ENCODE results near the gene CTNND2. TPM values are rescaled to one million over a fixed set of nuclear protein-coding genes. Genes with fewer than 3 reads are reported as not detected.

CTNND2 gene
- polyA plus RNA-seq, 1 of the 3 experiments (the other 2 are of a cell fraction) = not detected

GRCh38 chr5:11658376-11658775, 245.9 kb downstream of the CTNND2 start:
- Histone ChIP-seq H3K36me3 (replicated peaks in 1 of 2; ENCODE audit: control insufficient read depth in 1 of 2, insufficient read depth in 2 of 2, low read length in 1 of 2) (no peaks in the 10 kb centered on the region), H3K27ac (ENCODE audit: low read depth in 2 of 2, low read length in 1 of 2) (no peak overlapping the region), H3K4me2 (no peak overlapping the region), H4K20me1 (ENCODE audit: insufficient read depth) (no peaks in the 10 kb centered on the region), H3F3A (replicated peaks; ENCODE audit: insufficient read depth) (no peaks in the 10 kb centered on the region), H3K4me3 (ENCODE audit: low read depth in 2 of 2, low read length in 1 of 2) (no peak overlapping the region), H3K9me3 (no peaks in the 10 kb centered on the region), H2AFZ (ENCODE audit: low read depth) (no peak overlapping the region), H3K4me1 (ENCODE audit: control insufficient read depth in 1 of 2, insufficient read depth in 2 of 2, low read depth in 1 of 2, low read length in 1 of 2) (no peaks in the 10 kb centered on the region), H3K9ac (no peak overlapping the region), H3K27me3 (ENCODE audit: insufficient read depth) (no peaks in the 10 kb centered on the region), H3K79me2 (ENCODE audit: insufficient read depth) (no peaks in the 10 kb centered on the region), H3K9me2 (no peaks in the 10 kb centered on the region)
- POLR2A ChIA-PET = no interaction called here
- DNase-seq = no peak
- CTCF ChIA-PET = no interaction called here
- TF ChIP-seq RXRA (IDR thresholded peaks at IDR 0.05; ENCODE audit: borderline replicate concordance, low read depth) = no peak
- no peak for TF ChIP-seq REST (IDR thresholded peaks at IDR 0.05; ENCODE audit: low read depth, low read length)
- TF ChIP-seq CHD2 (IDR thresholded peaks at IDR 0.05; ENCODE audit: low read length, partially characterized antibody) = no peak
- no peak for TF ChIP-seq MEF2A (IDR thresholded peaks at IDR 0.05; ENCODE audit: borderline replicate concordance, low read depth)
- 0% methylated on average over 5 of the region's 5 CpGs for WGBS (ENCODE audit: low lambda C conversion rate)

- Histone ChIP-seq H3K4me1 (ENCODE audit: control insufficient read depth in 1 of 2, insufficient read depth in 2 of 2, low read depth in 1 of 2, low read length in 1 of 2) (no peaks in the 10 kb centered on the region), H3K27ac (ENCODE audit: low read depth in 2 of 2, low read length in 1 of 2) (no peak overlapping the region), H3K4me3 (ENCODE audit: low read depth in 2 of 2, low read length in 1 of 2) (no peak overlapping the region), H4K20me1 (ENCODE audit: insufficient read depth) (no peaks in the 10 kb centered on the region), H3K27me3 (ENCODE audit: insufficient read depth) (no peaks in the 10 kb centered on the region), H3F3A (replicated peaks; ENCODE audit: insufficient read depth) (no peaks in the 10 kb centered on the region), H3K36me3 (replicated peaks in 1 of 2; ENCODE audit: control insufficient read depth in 1 of 2, insufficient read depth in 2 of 2, low read length in 1 of 2) (no peaks in the 10 kb centered on the region), H3K9ac (no peak overlapping the region), H3K4me2 (no peak overlapping the region), H3K79me2 (ENCODE audit: insufficient read depth) (no peaks in the 10 kb centered on the region), H3K9me2 (no peaks in the 10 kb centered on the region), H2AFZ (ENCODE audit: low read depth) (no peak overlapping the region), H3K9me3 (no peaks in the 10 kb centered on the region)
- POLR2A ChIA-PET = no interaction called here
- TF ChIP-seq JUND (IDR thresholded peaks at IDR 0.05) = no peak
- no peak for TF ChIP-seq SIN3A (IDR thresholded peaks at IDR 0.05; ENCODE audit: borderline replicate concordance, low read depth, low read length)
- no peak for TF ChIP-seq TCF12 (IDR thresholded peaks at IDR 0.05)
- TF ChIP-seq RXRA (IDR thresholded peaks at IDR 0.05; ENCODE audit: borderline replicate concordance, low read depth) = no peak
- no peak for TF ChIP-seq CTCF (IDR thresholded peaks at IDR 0.05)
- no peak for TF ChIP-seq RCOR1 (IDR thresholded peaks at IDR 0.05; ENCODE audit: low read length)
- no peak for TF ChIP-seq USF1 (IDR thresholded peaks at IDR 0.05; ENCODE audit: borderline replicate concordance, low read depth)
- TF ChIP-seq NFIC (IDR thresholded peaks at IDR 0.05; ENCODE audit: borderline replicate concordance) = no peak
- no peak for TF ChIP-seq MAX (IDR thresholded peaks at IDR 0.05; ENCODE audit: low read depth)
- no peak for TF ChIP-seq EZH2phosphoT487 (IDR thresholded peaks at IDR 0.05; ENCODE audit: borderline replicate concordance, low read depth)
- TF ChIP-seq RFX5 (IDR thresholded peaks at IDR 0.05; ENCODE audit: low read length) = no peak
- TF ChIP-seq GABPA (IDR thresholded peaks at IDR 0.05; ENCODE audit: low read depth) = no peak
- TF ChIP-seq NRF1 (IDR thresholded peaks at IDR 0.05; ENCODE audit: low read depth, low read length) = no peak
- no peak for TF ChIP-seq ELF1 (IDR thresholded peaks at IDR 0.05)
- TF ChIP-seq FOSL2 (IDR thresholded peaks at IDR 0.05; ENCODE audit: borderline replicate concordance, low read depth) = no peak
- 23% methylated on average over 4 of the region's 4 CpGs for WGBS (ENCODE audit: low lambda C conversion rate)
- no peak for DNase-seq
- CTCF ChIA-PET = no interaction called here
These were observed 247.3 kb downstream of the CTNND2 start for GRCh38 chr5:11656916-11657315.

All from SK-N-SH (cell line).